PFSK-1 (cell line): ENCODE results near the gene NRDC.

Experiments used
- FOXP2 ChIP-seq: optimal IDR thresholded peaks from 2 replicates; pipeline ENCODE3; 2011; ENCODE audit warnings: borderline replicate concordance, control low read depth, inconsistent platforms; ENCODE audit not compliant: insufficient read depth; ENCODE audit errors: extremely low read length, extremely low read depth
- POLR2AphosphoS5 ChIP-seq: IDR thresholded peaks from 2 replicates; pipeline ENCODE4 v1.6.1; 2012; ENCODE audit warnings: low read depth, mild to moderate bottlenecking, control low read depth, low read length, moderate library complexity
- REST ChIP-seq, 2 experiments: IDR thresholded peaks; 2 replicates each; pipeline versions ENCODE4 v1.6.1 to v1.8.0; 2011 to 2012; ENCODE audit warnings: low read depth in 2 of 2, low read length in 2 of 2, control low read depth in 1 of 2, inconsistent platforms in 1 of 2, mild to moderate bottlenecking in 1 of 2, moderate library complexity in 1 of 2; ENCODE audit not compliant: insufficient read depth in 1 of 2
- SIN3A ChIP-seq: IDR thresholded peaks from 2 replicates; pipeline ENCODE4 v1.6.1; 2012; ENCODE audit warnings: mild to moderate bottlenecking, low read length, moderate library complexity, borderline replicate concordance; ENCODE audit not compliant: insufficient read depth
- TAF1 ChIP-seq: IDR thresholded peaks from 2 replicates; pipeline ENCODE4 v1.6.1; 2012; ENCODE audit warnings: low read length, control low read depth, borderline replicate concordance; ENCODE audit not compliant: insufficient read depth

NRDC gene

GRCh38 chr1:51912881-51913280 is 34.4 kb upstream of the NRDC start:
- TF ChIP-seq TAF1 (no peak), FOXP2 (no peak), SIN3A (no peak), POLR2AphosphoS5 (no peak), REST (IDR thresholded peaks at IDR 0.05; ENCODE audit: insufficient read depth in 1 of 2, low read depth in 2 of 2, low read length in 2 of 2) (no peak)

GRCh38 chr1:51910221-51911000 is 31.9 kb upstream of the NRDC start:
- TF ChIP-seq POLR2AphosphoS5 (no peak), TAF1 (no peak), REST (IDR thresholded peaks at IDR 0.05; ENCODE audit: insufficient read depth in 1 of 2, low read depth in 2 of 2, low read length in 2 of 2) (no peak), SIN3A (no peak), FOXP2 (no peak)

- TF ChIP-seq POLR2AphosphoS5: no peak
- TF ChIP-seq REST (IDR thresholded peaks at IDR 0.05; ENCODE audit: insufficient read depth in 1 of 2, low read depth in 2 of 2, low read length in 2 of 2): no peak
- TF ChIP-seq FOXP2: no peak
Measured at GRCh38 chr1:51908499-51908898, 30.0 kb upstream of the NRDC start.

GRCh38 chr1:51907079-51907702 is 28.7 kb upstream of the NRDC start:
- TF ChIP-seq FOXP2 (no peak), TAF1 (no peak), POLR2AphosphoS5 (no peak), SIN3A (no peak), REST (IDR thresholded peaks at IDR 0.05; ENCODE audit: insufficient read depth in 1 of 2, low read depth in 2 of 2, low read length in 2 of 2) (no peak)
